Hepatic stellate cell (primary cell): ENCODE results near the gene RAB35.

Experiments used
- DNase-seq: peaks from one replicate; pipeline ENCODE4 v3.0.0; 2011; ENCODE audit warnings: low spot score

Gene RAB35

DNA sequence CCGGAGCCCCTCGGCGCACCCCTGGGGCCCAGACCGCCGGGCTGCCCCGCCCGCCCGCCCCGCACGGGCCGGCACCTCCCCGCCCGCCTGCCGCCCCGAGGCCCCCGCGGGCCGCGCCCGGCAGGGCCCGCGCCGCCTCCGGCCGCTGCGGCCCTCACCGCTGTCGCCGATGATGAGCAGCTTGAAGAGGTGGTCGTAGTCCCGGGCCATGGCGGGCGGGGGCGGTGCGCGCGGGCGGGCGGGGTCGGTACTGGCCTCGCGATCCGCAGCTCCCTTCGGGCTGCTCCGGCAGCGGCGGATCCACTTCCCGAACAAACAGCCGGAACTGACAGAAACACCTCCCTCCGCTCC lies at the start of gene RAB35:
Gene RAB35, minus strand, starts transcription at position 313 of the 351 bp plus-strand sequence. Its CDS starts 103 bp downstream, at position 210.
- no peak for DNase-seq

DNA sequence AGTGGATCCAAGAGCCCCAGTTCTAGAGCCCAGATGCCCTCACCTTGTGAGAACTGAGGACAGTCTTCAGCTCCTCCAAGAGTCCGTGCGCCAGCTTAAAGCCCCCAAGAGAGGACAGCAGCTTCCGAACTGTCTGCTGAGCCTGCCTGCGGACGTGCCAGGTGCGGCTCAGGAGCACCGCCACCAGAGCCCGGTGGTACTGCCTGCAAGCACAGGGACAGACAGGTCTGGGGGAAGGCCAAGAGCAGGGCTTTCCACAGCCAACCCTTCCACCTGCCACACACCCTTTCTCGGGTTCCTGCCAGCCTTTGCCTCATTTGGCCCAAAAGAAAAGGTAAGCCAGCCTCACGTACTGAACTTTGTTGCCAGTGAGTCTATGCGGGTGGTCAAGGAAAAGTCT lies 47.7 kb upstream of the RAB35 start:
- no peak for DNase-seq

DNA sequence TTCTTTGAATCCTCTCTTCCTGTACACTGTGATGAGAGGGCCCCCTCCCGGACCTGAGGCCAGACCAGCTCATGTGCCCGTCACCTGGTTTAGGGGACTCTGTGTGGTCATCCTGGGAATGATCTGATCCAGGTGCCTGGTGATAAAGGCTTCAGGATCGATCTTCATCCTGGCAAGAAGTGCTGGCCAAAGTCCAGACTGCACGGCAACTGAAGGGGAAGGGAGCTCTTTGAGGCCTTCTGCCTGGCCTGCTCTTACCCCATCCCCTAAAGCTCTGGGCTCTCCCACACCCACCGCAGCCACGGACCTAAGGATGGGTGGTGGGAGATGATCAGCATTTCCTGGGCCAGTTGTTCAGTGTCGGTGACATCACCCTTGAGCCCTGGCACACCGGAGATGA lies 46.2 kb upstream of the RAB35 start:
- DNase-seq: no peak

DNA sequence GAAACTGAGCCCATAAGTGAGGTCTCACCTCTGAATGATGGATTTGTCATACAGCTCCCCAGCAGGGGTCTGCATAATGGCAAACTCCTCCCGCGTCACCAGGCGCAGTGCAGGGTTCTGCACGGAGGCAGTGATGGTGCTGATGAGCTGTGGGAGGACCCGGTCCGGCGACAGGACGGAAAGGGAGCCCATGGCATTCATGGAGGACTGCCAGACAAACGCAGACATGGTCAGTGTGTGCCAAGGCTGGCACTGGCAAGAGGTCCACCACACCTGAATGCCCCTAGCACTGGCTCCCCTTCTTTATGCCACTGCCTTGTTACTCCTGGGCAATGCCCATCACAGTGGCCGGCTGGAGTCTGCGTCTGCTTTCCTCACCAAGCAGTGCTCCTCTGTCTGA lies 45.3 kb upstream of the RAB35 start:
- DNase-seq: no peak

DNA sequence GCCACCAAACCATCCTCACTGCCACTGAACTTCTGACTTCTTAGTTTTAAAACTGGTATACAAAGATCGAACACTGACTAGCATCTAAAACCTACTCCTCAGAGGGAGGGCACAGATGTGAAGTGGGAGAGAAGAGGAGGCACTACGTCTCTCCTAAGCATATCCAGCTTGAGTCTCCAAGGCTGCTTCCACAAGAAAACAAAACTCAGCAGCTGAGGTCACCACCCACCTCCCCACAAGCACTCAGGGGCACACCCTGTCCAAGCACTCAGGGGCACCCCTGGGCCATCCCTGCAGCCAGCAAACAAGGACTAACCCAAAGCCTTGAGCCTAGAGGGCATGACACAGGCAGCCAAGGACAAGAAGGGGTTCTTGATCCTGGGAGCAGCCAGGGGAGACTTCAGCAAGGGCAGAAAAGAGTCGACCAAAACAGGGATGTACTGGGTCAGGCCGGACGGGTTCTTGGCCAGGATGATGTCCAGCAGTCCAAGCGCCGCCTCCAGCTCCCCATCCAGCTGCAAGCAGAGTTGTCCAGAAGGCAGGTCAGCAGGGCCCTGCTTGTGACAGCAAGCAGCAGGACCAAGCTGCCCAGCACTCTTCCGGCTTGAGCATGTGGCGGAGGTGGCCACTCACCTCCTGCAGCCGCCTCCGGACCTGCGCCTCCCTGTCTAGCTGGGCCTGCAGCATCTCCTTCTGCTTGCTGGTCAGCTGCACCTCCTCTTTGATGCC lies 43.1 kb upstream of the RAB35 start:
- DNase-seq: no peak

DNA sequence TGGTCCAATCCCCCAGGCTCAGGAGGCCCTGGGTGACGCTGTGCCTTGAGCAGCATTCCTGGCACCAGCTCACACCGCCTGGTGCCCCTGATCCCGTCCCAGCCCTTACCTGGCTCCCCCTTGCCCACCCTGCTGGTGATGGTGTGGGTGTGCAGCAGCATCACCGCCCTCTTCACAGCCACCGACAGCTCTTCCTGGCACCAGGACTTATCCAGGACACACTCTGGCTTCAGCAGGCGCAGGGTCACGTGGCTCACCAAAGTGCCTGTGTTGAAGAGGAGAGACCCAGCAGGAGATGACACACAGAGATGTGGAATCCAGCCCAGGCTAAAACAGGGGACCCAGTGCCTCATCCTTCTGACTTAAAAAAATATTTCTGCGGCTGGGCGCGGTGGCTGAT lies 41.8 kb upstream of the RAB35 start:
- no peak for DNase-seq

DNA sequence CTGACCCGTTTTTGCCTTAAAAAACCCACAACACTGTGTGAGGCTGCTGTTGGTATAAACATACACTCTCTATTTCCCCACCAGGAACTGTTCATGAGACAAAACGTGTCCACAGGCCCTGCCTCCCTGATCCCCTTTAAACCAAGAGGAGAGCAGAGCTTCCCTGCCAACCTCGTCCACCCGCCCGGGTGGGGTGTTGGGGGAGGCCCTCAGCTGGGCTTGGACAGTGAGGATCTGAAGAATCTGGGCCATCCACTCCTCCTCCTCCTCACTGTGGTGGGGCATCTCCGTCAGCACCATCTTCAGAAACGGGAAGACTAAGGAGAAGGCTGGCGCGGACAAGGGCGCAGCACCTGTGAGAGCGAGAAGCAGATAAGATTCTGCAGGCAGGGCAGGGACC lies 41.1 kb upstream of the RAB35 start:
- no peak for DNase-seq

DNA sequence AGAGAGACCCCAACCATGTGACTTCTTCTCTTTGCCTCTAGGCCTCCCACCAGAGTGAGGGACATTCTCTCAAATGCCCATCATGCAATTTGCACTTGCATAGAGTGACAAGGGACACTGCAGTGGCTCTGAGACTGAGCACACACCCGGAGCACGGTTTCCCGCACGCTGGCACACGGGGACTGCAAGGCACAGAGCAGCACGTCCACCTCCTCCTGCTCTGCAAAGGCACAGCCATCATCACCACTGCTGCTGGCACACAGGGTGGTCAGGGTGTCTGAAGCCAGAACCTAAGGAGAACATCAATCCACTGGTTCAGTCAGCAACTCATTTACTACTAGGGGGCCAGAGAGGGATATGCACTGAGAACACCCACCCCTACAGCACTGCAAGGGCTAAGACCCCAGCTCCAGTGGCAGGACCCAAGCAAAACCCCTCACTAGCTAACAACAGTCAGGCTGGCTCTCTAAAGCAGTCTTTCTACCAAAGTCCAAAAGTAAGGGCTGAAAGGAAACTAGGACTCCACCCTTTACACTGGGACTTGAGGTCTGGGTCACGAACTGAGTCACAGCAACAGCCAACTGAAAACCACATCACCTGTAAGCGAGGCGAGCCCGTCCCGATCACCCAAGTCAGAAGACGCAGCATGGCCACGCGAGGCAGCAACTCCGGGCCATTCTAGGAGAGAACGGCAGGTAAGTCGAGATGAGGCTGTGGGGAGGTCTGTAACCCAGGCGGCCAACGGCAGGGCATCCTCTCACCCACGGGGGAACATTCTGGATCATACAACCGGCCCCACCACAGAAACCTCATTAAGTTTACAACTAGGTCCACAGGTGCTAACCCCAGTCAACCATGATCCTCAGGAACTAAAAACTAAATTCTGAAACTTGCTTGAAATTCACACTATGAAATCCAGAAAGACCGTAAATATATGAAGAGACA lies 40.0 kb upstream of the RAB35 start:
- no peak for DNase-seq

DNA sequence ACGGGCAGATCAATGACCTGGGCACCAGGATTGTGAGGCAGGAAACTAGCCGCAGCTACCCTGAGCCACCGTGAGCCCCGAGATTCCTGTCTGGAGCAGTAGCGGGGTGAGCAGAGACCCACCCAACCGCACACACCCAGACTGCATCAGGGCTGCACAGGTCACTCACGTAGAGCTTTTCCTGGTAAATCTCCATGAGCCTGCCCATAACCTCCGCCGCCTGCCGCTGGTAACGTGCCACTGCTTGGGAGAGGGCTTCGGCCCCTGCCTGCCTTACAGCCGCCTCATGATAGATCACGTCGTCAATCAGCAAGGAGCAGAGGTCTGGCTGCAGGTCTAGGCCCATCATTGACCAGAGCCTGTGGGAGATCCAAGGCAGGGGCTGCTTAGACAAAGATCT lies 38.5 kb upstream of the RAB35 start:
- no peak for DNase-seq

DNA sequence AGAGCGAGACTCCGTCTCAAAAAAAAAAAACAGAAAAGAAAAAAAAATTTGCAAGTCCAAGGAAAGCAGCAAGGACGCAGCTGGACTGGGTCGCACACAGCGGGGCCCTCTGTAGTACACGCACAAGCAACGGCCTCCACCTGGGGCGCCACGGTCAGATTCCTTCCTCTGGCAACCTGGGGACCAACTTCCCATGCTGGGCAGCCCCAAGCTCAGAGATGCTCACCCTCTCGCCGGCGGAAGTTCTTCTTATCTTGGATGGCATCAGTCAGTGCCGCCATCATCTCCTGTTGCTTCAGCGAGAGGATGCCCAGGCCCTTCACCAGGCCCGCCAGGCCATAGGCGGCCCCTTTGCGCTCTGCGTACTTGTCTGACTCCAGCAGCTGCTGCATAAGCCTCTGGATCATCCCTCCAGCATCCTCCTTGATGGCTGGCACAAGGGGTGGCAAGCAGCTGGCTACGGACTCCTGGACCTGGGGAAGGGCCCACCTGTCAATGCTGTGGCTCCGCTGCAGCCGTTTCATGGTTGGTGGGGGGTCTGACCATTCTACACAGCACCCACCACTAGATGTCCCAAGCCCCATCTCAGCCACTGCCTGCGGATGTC lies 34.5 kb upstream of the RAB35 start:
- DNase-seq: no peak

DNA sequence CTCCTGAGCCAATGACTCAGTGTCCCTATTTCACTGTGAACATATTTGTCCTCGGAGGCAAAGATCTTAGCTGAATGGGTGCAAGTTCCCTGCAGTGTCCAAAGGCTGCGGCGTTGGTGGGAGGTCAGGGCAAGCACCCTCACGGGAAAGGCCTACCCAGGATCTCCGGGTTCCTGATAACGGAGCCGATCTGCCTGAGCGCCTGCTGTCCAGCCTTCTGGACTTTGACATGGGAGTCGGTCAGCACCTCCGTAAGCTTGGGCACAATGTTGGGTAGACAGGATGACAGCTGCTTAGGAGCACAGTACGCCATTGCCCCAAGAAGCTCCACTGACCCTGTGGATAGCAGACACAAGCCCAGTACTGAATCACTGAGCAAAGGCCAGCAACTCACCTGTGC lies 31.5 kb upstream of the RAB35 start:
- no peak for DNase-seq

DNA sequence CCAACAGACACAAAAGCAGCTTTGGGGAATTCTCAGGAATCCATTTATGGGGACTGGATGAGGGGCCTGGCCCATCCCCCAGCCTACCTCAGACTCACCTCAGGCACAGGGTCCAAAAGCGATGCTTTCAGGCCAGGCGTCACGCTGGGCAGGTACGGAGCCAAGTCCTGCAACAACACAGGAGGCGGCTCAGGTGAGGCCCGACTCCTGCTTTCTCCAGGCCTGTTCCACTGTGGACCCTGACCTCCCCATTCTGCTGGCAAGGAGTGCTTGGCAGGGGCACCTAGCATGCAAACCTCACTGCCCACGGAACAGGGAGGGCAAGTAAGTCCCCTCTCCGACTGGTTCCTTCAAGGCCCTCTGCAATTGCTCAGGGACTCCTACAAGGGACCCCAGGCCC lies 28.6 kb upstream of the RAB35 start:
- no peak for DNase-seq

DNA sequence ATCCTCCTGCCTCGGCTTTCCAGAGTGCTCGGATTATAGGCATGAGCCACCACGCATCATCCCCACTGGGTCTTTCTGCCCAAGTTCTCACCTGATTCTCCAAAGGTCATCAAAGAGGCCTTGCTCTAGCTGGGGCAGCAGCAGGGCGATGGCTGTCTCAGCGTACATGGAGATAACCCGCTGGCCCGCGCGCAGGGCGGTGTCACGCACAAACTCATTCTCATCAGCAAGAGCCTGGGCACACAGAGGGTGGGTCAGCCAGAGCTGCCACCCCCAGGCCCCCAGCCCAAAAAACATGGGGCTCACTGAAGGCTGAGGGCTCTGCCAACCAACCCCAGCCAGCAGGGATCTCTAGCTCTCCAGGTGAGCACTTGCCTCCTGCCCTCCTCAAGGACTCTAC lies 27.7 kb upstream of the RAB35 start:
- DNase-seq: no peak

DNA sequence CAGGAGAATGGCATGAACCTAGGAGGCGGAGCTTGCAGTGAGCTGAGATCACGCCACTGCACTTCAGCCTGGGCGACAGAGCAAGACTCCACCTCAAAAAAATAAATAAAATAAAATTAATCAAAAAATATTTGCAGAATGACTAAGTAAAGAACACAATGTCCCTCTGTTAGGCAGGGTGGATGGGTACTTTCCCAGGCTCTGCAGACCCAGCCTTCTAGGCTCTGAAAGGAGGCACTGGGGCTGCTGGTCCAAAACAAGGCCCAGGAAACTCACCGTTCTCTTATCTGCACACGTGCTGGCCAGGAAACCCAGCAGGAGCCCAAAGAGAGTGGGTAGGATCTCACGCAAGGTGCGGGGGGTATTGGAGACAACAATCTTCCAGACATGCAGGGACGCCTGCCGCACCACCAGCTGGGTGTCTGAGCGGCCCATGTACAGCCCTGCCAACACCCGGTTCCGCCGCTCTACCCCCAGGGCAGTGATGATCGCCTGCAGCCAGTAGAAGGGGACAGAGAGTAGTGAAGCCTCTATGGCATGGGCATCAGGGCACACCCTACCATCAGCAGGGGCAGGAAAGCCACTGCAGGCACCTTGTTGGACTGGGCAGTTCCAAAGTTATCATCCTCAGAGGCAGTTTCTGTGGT lies 25.8 kb upstream of the RAB35 start:
- no peak for DNase-seq

DNA sequence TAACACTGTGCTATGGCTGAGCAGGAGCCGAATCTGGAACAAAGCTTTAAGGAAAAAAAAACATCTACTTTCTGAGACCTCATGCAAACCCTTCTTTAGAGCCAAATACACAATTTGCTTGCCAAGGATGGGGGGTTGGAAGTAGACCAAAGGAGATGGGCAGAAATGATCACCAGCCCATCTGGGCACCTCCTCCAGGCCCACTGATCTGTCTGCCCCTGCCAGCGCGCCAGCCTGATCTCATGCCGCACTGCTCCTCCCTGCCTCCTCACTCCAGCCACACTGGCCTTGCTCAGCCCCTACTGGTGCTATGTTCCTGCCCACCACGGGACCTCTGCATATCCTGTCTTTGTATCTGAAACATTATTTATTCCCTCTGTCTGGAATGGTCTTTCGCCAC lies 24.8 kb upstream of the RAB35 start:
- DNase-seq: no peak

DNA sequence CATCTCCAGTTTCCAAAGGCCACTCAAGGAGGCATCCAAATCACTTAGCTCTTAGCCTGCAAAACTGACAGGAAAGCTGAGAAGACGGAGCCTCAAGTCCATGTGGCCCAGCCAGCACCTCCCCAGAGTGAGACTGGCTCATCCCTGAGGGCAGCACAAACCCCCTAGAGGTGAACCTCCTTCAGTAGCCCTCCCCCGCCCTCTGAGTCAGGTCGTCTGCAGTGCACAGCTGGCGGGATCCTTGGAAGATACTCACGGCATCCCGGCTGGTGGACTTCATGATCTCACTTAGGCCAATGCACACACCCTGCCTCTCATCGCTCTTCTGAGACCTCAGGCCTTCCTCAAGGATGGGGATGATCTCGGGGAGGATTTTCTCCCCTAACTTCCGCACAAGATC lies 24.1 kb upstream of the RAB35 start:
- DNase-seq: no peak

DNA sequence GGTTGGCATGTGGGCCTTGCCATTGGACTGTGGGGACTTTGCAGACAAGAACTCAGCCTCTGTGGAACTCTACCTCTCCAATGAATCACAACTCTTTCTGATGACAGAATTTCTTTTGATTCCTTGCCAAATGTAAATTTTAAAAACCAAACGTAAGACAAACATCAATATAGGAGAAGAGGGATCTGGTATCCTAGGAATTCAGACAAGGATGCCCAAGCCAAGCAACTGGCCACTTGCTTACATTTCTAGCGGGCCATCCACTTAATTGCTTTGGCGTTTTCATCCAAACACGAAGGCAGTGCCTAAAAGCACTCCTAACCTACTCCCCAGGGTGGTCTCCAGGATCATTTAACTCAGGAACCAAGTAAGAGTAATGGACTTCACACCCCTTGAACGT lies 23.4 kb upstream of the RAB35 start:
- no peak for DNase-seq

DNA sequence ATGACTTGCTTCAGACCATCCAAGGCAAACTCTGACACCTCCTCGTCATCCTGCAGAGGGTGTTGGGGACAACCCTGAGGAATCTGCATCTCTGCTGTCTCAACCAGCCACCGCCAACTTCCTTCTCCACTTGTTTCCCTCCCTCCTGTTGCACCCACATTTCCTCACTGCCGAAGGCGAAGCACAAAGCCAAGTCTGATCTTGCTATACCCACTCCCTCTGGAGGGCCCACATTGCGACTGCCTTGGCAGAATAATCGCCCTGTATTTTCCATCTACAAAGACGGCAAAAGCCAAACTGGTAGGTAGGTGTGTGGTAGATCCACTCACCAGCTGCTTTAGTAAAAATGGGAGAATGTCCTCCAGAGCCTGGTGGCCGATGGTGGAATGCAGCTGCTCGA lies 21.8 kb upstream of the RAB35 start:
- DNase-seq: no peak

DNA sequence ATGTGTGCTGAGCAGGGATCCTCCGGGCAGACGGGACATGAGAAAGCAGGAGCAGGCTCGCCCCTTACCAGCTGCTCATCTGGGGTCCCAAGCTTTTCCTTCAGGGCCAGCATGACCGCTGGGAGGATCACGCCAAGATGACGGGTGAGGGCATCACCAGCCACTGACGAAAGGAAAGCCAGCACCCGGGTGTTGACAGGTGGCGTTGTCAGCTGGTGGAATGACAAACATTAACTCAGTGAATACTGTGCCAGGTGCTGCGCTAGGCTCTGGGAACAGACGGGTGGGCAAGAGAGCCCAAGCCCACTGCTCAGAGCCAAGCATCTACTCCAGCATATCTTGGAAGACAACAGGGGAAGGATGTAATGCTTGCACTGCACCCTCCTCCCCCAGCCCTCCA lies 21.3 kb upstream of the RAB35 start:
- DNase-seq: no peak

DNA sequence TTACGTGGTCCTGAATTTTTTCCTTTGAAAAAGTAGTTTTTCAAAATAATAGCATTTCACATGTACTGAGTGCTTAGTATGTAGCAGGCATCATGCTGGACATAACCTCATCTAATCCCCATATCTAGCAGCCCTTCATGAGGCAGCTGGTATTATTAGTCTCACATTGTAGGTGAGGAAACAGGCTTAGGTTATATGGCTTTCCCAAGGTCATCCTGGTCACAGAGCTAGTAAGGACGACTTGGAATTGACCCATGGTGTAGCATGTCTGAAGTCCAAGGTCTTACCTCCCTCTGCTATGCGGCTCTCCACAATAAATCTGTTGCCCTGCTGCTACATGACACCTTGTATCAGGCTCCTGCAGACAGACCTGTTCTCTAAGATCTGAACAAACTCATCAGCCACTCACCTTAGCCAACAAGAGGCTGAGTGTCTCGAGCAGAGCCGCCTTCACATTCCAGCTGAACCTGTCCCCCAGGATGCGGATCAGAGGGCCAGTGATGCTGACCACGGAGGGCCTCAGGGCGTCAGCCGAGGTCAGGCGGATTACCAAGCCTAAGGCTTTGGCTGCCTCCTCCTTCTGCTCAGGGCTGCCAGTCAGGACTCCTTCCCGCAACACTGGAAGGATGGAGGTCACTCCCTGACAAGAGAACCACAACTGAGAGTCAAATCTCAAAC lies 19.7 kb upstream of the RAB35 start:
- no peak for DNase-seq

DNA sequence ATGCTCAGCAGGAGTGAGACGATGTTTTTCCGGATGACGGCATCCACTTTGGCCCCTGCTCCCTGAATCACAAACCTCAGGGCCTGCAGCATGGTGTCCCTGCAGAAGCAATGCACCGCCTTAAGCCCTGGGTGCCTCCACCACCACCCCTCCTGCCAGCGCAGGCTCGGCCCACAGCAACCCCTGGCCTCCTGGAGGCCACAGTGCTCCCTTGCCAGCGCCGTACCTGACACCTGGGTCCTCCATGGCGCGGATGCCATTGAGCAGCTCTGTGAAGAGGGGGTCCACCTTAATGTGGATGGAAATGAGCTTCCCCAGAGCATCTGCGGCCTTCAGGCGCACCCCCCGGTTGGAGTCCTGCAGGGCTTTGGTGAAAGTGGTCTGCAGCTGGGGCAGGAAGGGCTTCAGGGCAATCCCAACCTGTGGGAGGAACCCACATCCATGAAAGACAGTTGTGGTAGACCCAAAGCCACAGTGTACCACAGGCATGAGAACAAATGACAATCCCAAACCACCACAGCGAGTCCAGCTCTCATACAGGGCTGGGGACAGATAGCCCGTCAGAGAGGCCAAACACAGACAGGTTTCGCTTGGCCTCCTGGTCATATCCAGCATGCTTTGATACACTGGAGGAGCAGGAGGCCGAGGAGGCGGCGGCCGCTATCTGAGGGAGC lies 17.9 kb upstream of the RAB35 start:
- DNase-seq: no peak
